BJ (cell line): ENCODE results near the gene SSBP2. TPM values are rescaled to one million over a fixed set of nuclear protein-coding genes. Genes with fewer than 3 reads are reported as not detected.
"Not testable (repeated sequence)": the region's sequence is repeated elsewhere in the genome, so short reads cannot be mapped to it uniquely, and the experiment has no call there.

ENCODE experiments used
- CTCF ChIA-PET: fragments of 350-600 bp; formaldehyde crosslinking; extraction: SDS; loops from one replicate; lab custom pipeline; 2021; ENCODE audit warnings: antibody characterized with exemption, inconsistent platforms; lab: Yijun Ruan, JAX
- POLR2A ChIA-PET: fragments of 300-600 bp; sonication (Branson Sonifier 250); formaldehyde crosslinking; extraction: SDS; loops from one replicate; lab custom pipeline; 2021; ENCODE audit warnings: antibody characterized with exemption; lab: Charles Lee
- DNase-seq: peaks from one replicate; pipeline ENCODE4 v3.0.0-alpha.2; 2011; ENCODE audit warnings: low read depth
- H3K27me3 ChIP-seq: 2 replicates; pipeline ENCODE4 v1.6.0; 2011; ENCODE audit warnings: low read length; ENCODE audit not compliant: control insufficient read depth, insufficient read depth
- H3K36me3 ChIP-seq: 2 replicates; pipeline ENCODE4 v1.5.1; 2011; ENCODE audit warnings: low read length; ENCODE audit not compliant: control insufficient read depth, insufficient read depth
- H3K4me3 ChIP-seq: 2 replicates; pipeline ENCODE4 v1.5.1; 2011; ENCODE audit warnings: low read depth, mild to moderate bottlenecking, control low read depth, low read length
- CTCF ChIP-seq: IDR thresholded peaks from 2 replicates; pipeline ENCODE4 v1.5.1; 2011; ENCODE audit warnings: low read depth, mild to moderate bottlenecking, control low read depth, inconsistent platforms, low read length, moderate library complexity; ENCODE audit not compliant: insufficient read depth
- polyA plus RNA-seq: library from polyadenylated mRNA; depleted of rRNA; stranded (reverse); fragments of >200 nt; gene quantifications from 2 replicates; pipeline ENCODE4 v1.2.3, GENCODE V29; 2011

The SSBP2 gene
- polyA plus RNA-seq, 1 experiment: 68.8 TPM

GRCh38 chr5:81679885-81680284, 71.0 kb downstream of the SSBP2 start:
- no peaks in the 10 kb centered on the region for H3K27me3 ChIP-seq

GRCh38 chr5:81675420-81675819, 75.5 kb downstream of the SSBP2 start:
- no peak for DNase-seq

More at GRCh38 chr5:81679885-81680284, 71.0 kb downstream of the SSBP2 start:
- ChIA-PET CTCF (no interaction called here), POLR2A (no interaction called here)
- Histone ChIP-seq H3K4me3 (no peak overlapping the region), H3K36me3 (no peaks in the 10 kb centered on the region)
- no peak for TF ChIP-seq CTCF
- DNase-seq: no peak

GRCh38 chr5:81665795-81666194, 85.1 kb downstream of the SSBP2 start:
- H3K4me3 ChIP-seq: no peak overlapping the region
- POLR2A ChIA-PET: no interaction called here

More at GRCh38 chr5:81675420-81675819, 75.5 kb downstream of the SSBP2 start:
- ChIA-PET POLR2A (no interaction called here), CTCF (no interaction called here)
- Histone ChIP-seq H3K27me3 (no peaks in the 10 kb centered on the region), H3K4me3 (no peak overlapping the region), H3K36me3 (no peaks in the 10 kb centered on the region)
- TF ChIP-seq CTCF: no peak

GRCh38 chr5:81660624-81661023, 90.3 kb downstream of the SSBP2 start:
- H3K36me3 ChIP-seq, DNase-seq, POLR2A ChIA-PET, H3K27me3 ChIP-seq, H3K4me3 ChIP-seq, CTCF ChIA-PET: not testable (repeated sequence)

More at GRCh38 chr5:81665795-81666194, 85.1 kb downstream of the SSBP2 start:
- H3K36me3 ChIP-seq: no peaks in the 10 kb centered on the region
- DNase-seq: no peak
- CTCF ChIA-PET: no interaction called here
- TF ChIP-seq CTCF: no peak
- H3K27me3 ChIP-seq: no peaks in the 10 kb centered on the region

- TF ChIP-seq CTCF: no peak
- H3K36me3 ChIP-seq: no peaks in the 10 kb centered on the region
- H3K27me3 ChIP-seq: no peaks in the 10 kb centered on the region
- DNase-seq: no peak
- no peak overlapping the region for H3K4me3 ChIP-seq
- ChIA-PET CTCF (interaction anchor here (0.6 kb wide), 1 partner anchor 12 kb away, joined by 4 read pairs; no protein-coding TSS in a partner anchor), POLR2A (no interaction called here)
Observed at GRCh38 chr5:81657386-81657785, 93.5 kb downstream of the SSBP2 start.

- CTCF ChIA-PET: interaction anchor here (0.6 kb wide), 1 partner anchor 164 kb away, joined by 3 read pairs; no protein-coding TSS in a partner anchor
- DNase-seq: no peak
- POLR2A ChIA-PET: no interaction called here
- Histone ChIP-seq H3K36me3 (no peaks in the 10 kb centered on the region), H3K27me3 (no peaks in the 10 kb centered on the region), H3K4me3 (no peak overlapping the region)
- TF ChIP-seq CTCF: no peak
Observed at GRCh38 chr5:81656783-81657182, 94.1 kb downstream of the SSBP2 start.
